Liver (tissue), 9 donors: ENCODE measurements around the gene GPC3. TPM values are rescaled to one million over a fixed set of nuclear protein-coding genes. Genes with fewer than 3 reads are reported as not detected.
"Not testable (repeated sequence)": the region's sequence is repeated elsewhere in the genome, so short reads cannot be mapped to it uniquely, and the experiment has no call there.

Experiments used
- DNase-seq: peaks from one replicate; pipeline ENCODE4 v3.0.0-alpha.2; 2017; ENCODE audit warnings: low spot score
- H3K27ac ChIP-seq, 2 donors: one replicate each; pipeline ENCODE4 v1.7.0; 2013; ENCODE audit warnings: inconsistent platforms in 2 of 2, low read length in 2 of 2, control low read depth in 1 of 2, low read depth in 1 of 2, mild to moderate bottlenecking in 1 of 2
- H3K27me3 ChIP-seq, 4 donors: one replicate each; pipeline versions ENCODE4 v1.6.1 to v1.7.0; 2013; ENCODE audit warnings: low read length in 3 of 4, inconsistent platforms in 1 of 4, mild to moderate bottlenecking in 1 of 4, moderate library complexity in 1 of 4; ENCODE audit not compliant: control insufficient read depth in 4 of 4, insufficient read depth in 4 of 4
- H3K36me3 ChIP-seq, 4 donors: one replicate each; pipeline versions ENCODE4 v1.6.1 to v1.7.0; 2013; ENCODE audit warnings: low read length in 3 of 4, mild to moderate bottlenecking in 3 of 4, low read depth in 1 of 4, moderate library complexity in 1 of 4; ENCODE audit not compliant: control insufficient read depth in 4 of 4, insufficient read depth in 3 of 4
- H3K4me1 ChIP-seq, 4 donors: one replicate each; pipeline versions ENCODE4 v1.6.1 to v1.7.0; 2013; ENCODE audit warnings: low read length in 3 of 4, mild to moderate bottlenecking in 3 of 4, moderate library complexity in 1 of 4; ENCODE audit not compliant: control insufficient read depth in 4 of 4, insufficient read depth in 4 of 4
- H3K4me3 ChIP-seq, 3 donors: one replicate each; pipeline versions ENCODE4 v1.6.1 to v1.7.0; 2013; ENCODE audit warnings: low read length in 3 of 3, control low read depth in 1 of 3, low read depth in 1 of 3, mild to moderate bottlenecking in 1 of 3
- H3K9ac ChIP-seq, 2 donors: one replicate each; pipeline ENCODE4 v1.7.0; 2013; ENCODE audit warnings: low read length in 2 of 2, mild to moderate bottlenecking in 2 of 2, moderate library complexity in 2 of 2, control low read depth in 1 of 2, low read depth in 1 of 2
- H3K9me3 ChIP-seq, 4 donors: one replicate each; pipeline versions ENCODE4 v1.6.1 to v1.7.0; 2013; ENCODE audit warnings: low read length in 3 of 4; ENCODE audit not compliant: control insufficient read depth in 4 of 4
- ATF3 ChIP-seq: IDR thresholded peaks from 2 replicates; pipeline ENCODE4 v1.6.1; 2016; ENCODE audit warnings: antibody characterized with exemption
- CTCF ChIP-seq: fragments of 150-350 bp; IDR thresholded peaks from 2 replicates; pipeline ENCODE4 v1.5.1; 2017; ENCODE audit warnings: improper control_type of control experiment, low read depth, low read length; ENCODE audit not compliant: missing input control
- FOXA2 ChIP-seq: IDR thresholded peaks from 2 replicates; pipeline ENCODE4 v1.6.1; 2016; ENCODE audit warnings: antibody characterized with exemption
- GABPA ChIP-seq, 2 donors: IDR thresholded peaks in 1 of 2; conservative IDR thresholded peaks in 1 of 2; 2 replicates each; pipeline ENCODE4 v1.6.1; 2016; ENCODE audit warnings: antibody characterized with exemption in 2 of 2, mild to moderate bottlenecking in 1 of 2, moderate library complexity in 1 of 2
- HNF4A ChIP-seq, 2 donors: conservative IDR thresholded peaks; 2 replicates each; pipeline ENCODE4 v1.6.1; 2016; ENCODE audit warnings: antibody characterized with exemption in 2 of 2, mild to moderate bottlenecking in 2 of 2
- JUND ChIP-seq, 2 donors: IDR thresholded peaks; 2 replicates each; pipeline ENCODE4 v1.6.1; 2016; ENCODE audit warnings: antibody characterized with exemption in 2 of 2
- MAX ChIP-seq: IDR thresholded peaks from 2 replicates; pipeline ENCODE4 v1.6.1; 2016; ENCODE audit warnings: antibody characterized with exemption
- NR2F2 ChIP-seq: IDR thresholded peaks from 2 replicates; pipeline ENCODE4 v1.6.1; 2016; ENCODE audit warnings: antibody characterized with exemption
- RAD21 ChIP-seq, 2 donors: IDR thresholded peaks; 2 replicates each; pipeline ENCODE4 v1.6.1; 2016; ENCODE audit warnings: antibody characterized with exemption in 2 of 2, mild to moderate bottlenecking in 2 of 2
- REST ChIP-seq: IDR thresholded peaks from 2 replicates; pipeline ENCODE4 v1.6.1; 2016; ENCODE audit warnings: antibody characterized with exemption, mild to moderate bottlenecking
- RXRA ChIP-seq, 2 donors: IDR thresholded peaks; 2 replicates each; pipeline ENCODE4 v1.6.1; 2017 to 2018; ENCODE audit warnings: antibody characterized with exemption in 2 of 2, mild to moderate bottlenecking in 1 of 2
- SP1 ChIP-seq: IDR thresholded peaks from 2 replicates; pipeline ENCODE4 v1.6.1; 2018; ENCODE audit warnings: antibody characterized with exemption, mild to moderate bottlenecking
- TAF1 ChIP-seq: conservative IDR thresholded peaks from 2 replicates; pipeline ENCODE4 v1.6.1; 2016; ENCODE audit warnings: antibody characterized with exemption, mild to moderate bottlenecking
- YY1 ChIP-seq: IDR thresholded peaks from 2 replicates; pipeline ENCODE4 v1.6.1; 2016; ENCODE audit warnings: antibody characterized with exemption, mild to moderate bottlenecking
- ZBTB33 ChIP-seq: IDR thresholded peaks from 2 replicates; pipeline ENCODE4 v1.6.1; 2016; ENCODE audit warnings: antibody characterized with exemption
- WGBS: extraction: QIAGEN DNeasy Blood & Tissue Kit; methylation state at CpG from one replicate; pipeline ENCODE4 v1.1.7; 2013; 5-methylcytosine and 5-hydroxymethylcytosine counted together
- polyA plus RNA-seq, 2 donors: library from polyadenylated mRNA; stranded (reverse) in 1 of 2; unstranded in 1 of 2; fragments of 200-250 nt in 1 of 2; fragments of >200 nt in 1 of 2; fragmentation: Nextera tagmentation in 1 of 2; extraction: Ambion mirVana in 1 of 2; gene quantifications; one replicate each; pipeline versions ENCODE4 v1.2.1 to v1.2.3, GENCODE V29; 2013 to 2015
- total RNA-seq, 2 donors: library from RNA; depleted of rRNA; stranded (reverse); fragments of >200 nt; gene quantifications; one replicate each; pipeline ENCODE4 v1.2.3, GENCODE V29; 2014
- donor health status: healthy.
- donor health status: healthy.
- donor health status: healthy.
- donor health status: healthy.
- donor health status: healthy.

GPC3 gene
- total and polyA plus RNA-seq, 4 donors = 0.40 to 1,133 (median 1.5) TPM

- no peak overlapping the region for H3K9ac ChIP-seq
- H3K27ac ChIP-seq = no peak overlapping the region
- no peaks in the 10 kb centered on the region for H3K36me3 ChIP-seq
- no peak for DNase-seq
- no peaks in the 10 kb centered on the region for H3K27me3 ChIP-seq
- H3K4me1 ChIP-seq = peaks cover 0 to 1% (median 0%) of the 10 kb centered on the region in 4 donors
- 82% methylated on average over 4 of the region's 4 CpGs for WGBS
- TF ChIP-seq TAF1 (no peak), HNF4A (conservative IDR thresholded peaks at IDR 0.05) (no peak), CTCF (no peak), REST (no peak), GABPA (IDR thresholded peaks at IDR 0.05 in 1 of 2, conservative IDR thresholded peaks at IDR 0.05 in 1 of 2) (no peak), NR2F2 (no peak), JUND (IDR thresholded peaks at IDR 0.05) (no peak), ATF3 (no peak)
- H3K9me3 ChIP-seq = no peaks in the 10 kb centered on the region
- no peak overlapping the region for H3K4me3 ChIP-seq
These were observed 7.5 kb upstream of the GPC3 start for GRCh38 chrX:133992882-133993281.

GRCh38 chrX:133991814-133992213 lies 6.4 kb upstream of the GPC3 start:
- Histone ChIP-seq H3K27ac (no peak overlapping the region), H3K9me3 (no peaks in the 10 kb centered on the region), H3K27me3 (no peaks in the 10 kb centered on the region), H3K36me3 (no peaks in the 10 kb centered on the region), H3K4me1 (peaks cover 0 to 1% (median 0%) of the 10 kb centered on the region in 4 donors), H3K4me3 (no peak overlapping the region), H3K9ac (no peak overlapping the region)
- no peak for TF ChIP-seq SP1
- TF ChIP-seq REST = no peak
- TF ChIP-seq RAD21 (IDR thresholded peaks at IDR 0.05) = no peak
- no peak for TF ChIP-seq TAF1
- TF ChIP-seq HNF4A (conservative IDR thresholded peaks at IDR 0.05) = no peak
- no peak for TF ChIP-seq GABPA (IDR thresholded peaks at IDR 0.05 in 1 of 2, conservative IDR thresholded peaks at IDR 0.05 in 1 of 2)
- no peak for TF ChIP-seq YY1
- no peak for TF ChIP-seq JUND (IDR thresholded peaks at IDR 0.05)
- TF ChIP-seq NR2F2 = no peak
- TF ChIP-seq ZBTB33 = no peak
- TF ChIP-seq MAX = no peak
- no peak for TF ChIP-seq FOXA2
- no peak for TF ChIP-seq RXRA (IDR thresholded peaks at IDR 0.05)
- no peak for DNase-seq
- WGBS = 94% methylated on average over 5 of the region's 5 CpGs

GRCh38 chrX:133991057-133991456 lies 5.7 kb upstream of the GPC3 start:
- 93% methylated on average over 3 of the region's 3 CpGs for WGBS
- not testable (repeated sequence) for DNase-seq

More at GRCh38 chrX:133991057-133991456, 5.7 kb upstream of the GPC3 start:
- H3K36me3 ChIP-seq, H3K4me1 ChIP-seq, H3K9me3 ChIP-seq, H3K27ac ChIP-seq, H3K9ac ChIP-seq, H3K4me3 ChIP-seq, H3K27me3 ChIP-seq: not testable (repeated sequence)
